Prostate gland (tissue), 2 donors: ENCODE results near the gene GMDS. TPM values are rescaled to one million over a fixed set of nuclear protein-coding genes. Genes with fewer than 3 reads are reported as not detected.
A peak's percentile ranks its signal among the peaks of the same experiment; 100 is the strongest.

Experiments used
- DNase-seq: peaks from one replicate; pipeline ENCODE4 v3.0.0-alpha.2; 2019; ENCODE audit warnings: low spot score
- H3K27ac ChIP-seq, 2 donors: fragments of 200-600 bp; sonication (generic); 2 replicates each; pipeline ENCODE4 v1.5.1; 2017 to 2019
- H3K27me3 ChIP-seq: fragments of 200-600 bp; sonication (generic); replicated peaks from 2 replicates; pipeline ENCODE4 v1.5.1; 2019; ENCODE audit not compliant: insufficient read depth
- H3K36me3 ChIP-seq, 2 donors: fragments of 200-600 bp; sonication (generic); 1 replicate in 1 of 2; 2 replicates in 1 of 2; pipeline versions ENCODE4 v1.5.1 to v1.8.1; 2017 to 2019
- H3K4me1 ChIP-seq: fragments of 200-600 bp; sonication (generic); replicated peaks from 2 replicates; pipeline ENCODE4 v1.5.1; 2019
- H3K4me3 ChIP-seq, 2 donors: fragments of 200-600 bp; sonication (generic); 2 replicates each; pipeline ENCODE4 v1.5.1; 2017 to 2019
- H3K9me3 ChIP-seq: fragments of 200-600 bp; sonication (generic); 2 replicates; pipeline ENCODE4 v1.5.1; 2017
- CTCF ChIP-seq, 4 experiments: fragments of 200-600 bp in 2 of 4; fragments of 450-650 bp in 2 of 4; sonication (generic) in 2 of 4; IDR thresholded peaks; 1 replicate in 3 of 4; 2 replicates in 1 of 4; pipeline ENCODE4 v1.5.1; 2016 to 2019; ENCODE audit warnings: antibody characterized with exemption in 4 of 4, mild to moderate bottlenecking in 2 of 4, moderate library complexity in 2 of 4
- POLR2A ChIP-seq: fragments of 450-650 bp; IDR thresholded peaks from one replicate; pipeline ENCODE4 v1.6.1; 2016; ENCODE audit warnings: antibody characterized with exemption, mild to moderate bottlenecking
- POLR2AphosphoS5 ChIP-seq: sonication (generic); formaldehyde crosslinking; IDR thresholded peaks from one replicate; pipeline ENCODE4 v1.6.1; 2017; ENCODE audit warnings: antibody characterized with exemption
- WGBS: methylation state at CpG from one replicate; pipeline ENCODE4 v1.1.5; 2018; 5-methylcytosine and 5-hydroxymethylcytosine counted together
- intact Hi-C: fragments of 100-400 bp; cut with DNase I; formaldehyde crosslinking; loops from one replicate; pipeline ENCODE4 v1.14.2; 2022
- total RNA-seq, 2 donors: library from RNA; depleted of rRNA; stranded (reverse); fragments of >200 nt; gene quantifications; one replicate each; pipeline ENCODE4 v1.1.0, GENCODE V29; 2016

Gene GMDS
- total RNA-seq, 2 donors from 2014 or later, result 24.9 to 29.9 TPM

GRCh38 chr6:1612974-1613306 lies 632.5 kb downstream of the GMDS start:
- no peaks in the 10 kb centered on the region for H3K9me3 ChIP-seq
- peak overlapping the region; percentile 83 to 91 for H3K27ac ChIP-seq
- intact Hi-C loops, result no loop called here
- no peak for DNase-seq
- no peak for TF ChIP-seq POLR2A
- no peak for TF ChIP-seq CTCF (IDR thresholded peaks at IDR 0.05)
- no peak for TF ChIP-seq POLR2AphosphoS5
- WGBS, result 61% methylated on average over 7 of the region's 7 CpGs
- H3K4me1 ChIP-seq, result no peaks in the 10 kb centered on the region
- H3K4me3 ChIP-seq, result peak overlapping the region; percentile 51 to 58
- H3K27me3 ChIP-seq, result peaks cover 5% of the 10 kb centered on the region
- H3K36me3 ChIP-seq, result no peaks in the 10 kb centered on the region

- WGBS, result 42% methylated on average over 10 of the region's 10 CpGs
- intact Hi-C loops, result no loop called here
- TF ChIP-seq CTCF (IDR thresholded peaks at IDR 0.05), result no peak
- no peak for TF ChIP-seq POLR2A
- TF ChIP-seq POLR2AphosphoS5, result no peak
- Histone ChIP-seq H3K4me1 (peaks cover under 1% of the 10 kb centered on the region), H3K9me3 (no peaks in the 10 kb centered on the region), H3K27ac (peak overlapping the region; percentile 83 to 91), H3K27me3 (peaks cover 5% of the 10 kb centered on the region), H3K36me3 (no peaks in the 10 kb centered on the region), H3K4me3 (peak overlapping the region; percentile 51 to 58)
- no peak for DNase-seq
Observed at GRCh38 chr6:1612299-1612973, 633.0 kb downstream of the GMDS start.

GRCh38 chr6:1611572-1612298 lies 633.7 kb downstream of the GMDS start:
- intact Hi-C loops, result no loop called here
- WGBS, result 8% methylated on average over 43 of the region's 71 CpGs
- peak overlapping the region; percentile 51 to 58 for H3K4me3 ChIP-seq
- TF ChIP-seq POLR2A, result no peak
- TF ChIP-seq CTCF (IDR thresholded peaks at IDR 0.05), result no peak
- TF ChIP-seq POLR2AphosphoS5, result no peak
- H3K27ac ChIP-seq, result peak overlapping the region; percentile 83 to 91
- H3K4me1 ChIP-seq, result peaks cover 3% of the 10 kb centered on the region
- H3K27me3 ChIP-seq, result peaks cover 5% of the 10 kb centered on the region
- no peak for DNase-seq
- no peaks in the 10 kb centered on the region for H3K9me3 ChIP-seq
- H3K36me3 ChIP-seq, result no peaks in the 10 kb centered on the region

GRCh38 chr6:1611322-1611571 lies 634.2 kb downstream of the GMDS start:
- DNase-seq, result no peak
- Histone ChIP-seq H3K27ac (peak overlapping the region; percentile 83 to 91), H3K36me3 (no peaks in the 10 kb centered on the region), H3K9me3 (no peaks in the 10 kb centered on the region), H3K27me3 (peaks cover 8% of the 10 kb centered on the region), H3K4me1 (peaks cover 3% of the 10 kb centered on the region), H3K4me3 (peak overlapping the region; percentile 51 to 58)
- intact Hi-C loops, result no loop called here
- TF ChIP-seq POLR2AphosphoS5, result no peak
- no peak for TF ChIP-seq CTCF (IDR thresholded peaks at IDR 0.05)
- no peak for TF ChIP-seq POLR2A
- 0% methylated on average over 4 of the region's 38 CpGs for WGBS
